K562 treated with DMSO at 1 percent for 24 hours (cell line): ENCODE data around the gene SCYGR8. TPM values are rescaled to one million over a fixed set of nuclear protein-coding genes. Genes with fewer than 3 reads are reported as not detected.

Experiments
- total RNA-seq: library from RNA; unstranded; fragments of 300-600 nt; gene quantifications from 2 replicates; pipeline ENCODE4 v1.2.3, GENCODE V29; 2022; ENCODE audit warnings: low read depth; ENCODE audit not compliant: insufficient read depth

Gene SCYGR8, protein sequence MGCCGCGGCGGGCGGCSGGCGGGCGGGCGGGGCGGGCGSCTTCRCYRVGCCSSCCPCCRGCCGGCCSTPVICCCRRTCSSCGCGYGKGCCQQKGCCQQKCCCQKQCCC
- total RNA-seq: not detected in 2 replicates

DNA sequence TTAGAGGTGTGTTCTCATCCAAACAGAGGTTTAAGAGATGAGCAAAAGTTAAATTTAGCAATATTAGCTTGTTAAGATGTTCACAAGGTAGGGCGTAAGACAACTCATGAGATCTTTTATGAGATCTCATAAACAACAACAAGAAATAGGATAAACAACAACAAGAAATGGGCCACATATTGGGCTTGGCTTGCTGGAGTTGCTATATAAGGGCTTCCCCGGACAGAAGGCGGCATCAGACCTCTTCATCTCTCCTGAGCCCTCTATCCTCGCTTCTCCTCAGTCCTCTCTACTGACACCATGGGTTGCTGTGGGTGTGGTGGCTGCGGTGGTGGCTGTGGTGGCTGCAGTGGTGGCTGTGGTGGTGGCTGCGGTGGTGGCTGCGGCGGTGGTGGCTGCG is at the start of gene SCYGR8:
SCYGR8 (plus strand) TSS at position 301 of the 400 bp plus-strand sequence; CDS start at position 301, 0 bp downstream.

DNA sequence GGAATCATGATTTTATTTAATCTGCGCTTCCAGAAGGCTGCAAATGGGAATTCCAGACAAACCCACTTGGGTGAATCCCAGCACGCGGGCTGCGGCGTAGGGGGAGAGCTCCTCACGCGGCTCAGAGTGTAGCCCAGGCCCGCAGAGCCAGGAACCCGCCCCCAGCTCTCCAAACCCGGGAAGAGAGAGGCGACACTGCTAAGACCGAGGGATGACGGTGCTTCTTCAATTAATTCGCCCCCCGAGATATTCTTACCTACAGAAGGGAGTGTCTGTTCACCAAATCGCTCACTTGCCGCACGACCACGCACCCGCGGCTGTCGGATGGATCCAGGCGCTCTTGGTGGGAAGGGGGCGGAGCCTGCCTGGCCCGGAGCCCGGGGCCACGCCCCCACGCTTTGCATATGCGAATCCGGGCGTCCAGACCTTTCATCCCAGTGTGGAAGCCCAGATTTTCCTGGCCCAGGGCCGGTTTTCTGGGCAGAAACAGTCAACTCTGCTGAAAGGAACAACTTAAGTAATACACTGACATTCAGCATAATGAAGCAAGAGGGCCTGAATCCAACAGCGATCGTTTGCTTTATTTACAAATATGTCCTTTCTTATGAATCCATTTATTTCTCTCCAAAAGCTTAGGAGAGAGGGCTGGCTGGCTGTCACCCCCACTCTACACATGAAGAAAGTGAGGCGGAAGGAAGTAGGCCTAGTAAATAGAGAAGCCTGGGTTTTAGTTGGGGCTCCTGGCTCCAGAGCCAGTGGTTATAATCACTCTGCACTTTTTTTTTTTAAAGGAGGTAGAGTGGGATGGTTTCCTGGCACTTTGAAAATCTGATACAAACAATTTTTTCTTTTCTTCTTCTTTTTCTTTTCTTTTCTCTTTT is 27.8 kb upstream of the SCYGR8 start, which contains the start of gene SLC19A3:
SLC19A3 (minus strand) TSS at position 342 of the 881 bp plus-strand sequence. CDS start 15,710 bp downstream, outside the sequence.

DNA sequence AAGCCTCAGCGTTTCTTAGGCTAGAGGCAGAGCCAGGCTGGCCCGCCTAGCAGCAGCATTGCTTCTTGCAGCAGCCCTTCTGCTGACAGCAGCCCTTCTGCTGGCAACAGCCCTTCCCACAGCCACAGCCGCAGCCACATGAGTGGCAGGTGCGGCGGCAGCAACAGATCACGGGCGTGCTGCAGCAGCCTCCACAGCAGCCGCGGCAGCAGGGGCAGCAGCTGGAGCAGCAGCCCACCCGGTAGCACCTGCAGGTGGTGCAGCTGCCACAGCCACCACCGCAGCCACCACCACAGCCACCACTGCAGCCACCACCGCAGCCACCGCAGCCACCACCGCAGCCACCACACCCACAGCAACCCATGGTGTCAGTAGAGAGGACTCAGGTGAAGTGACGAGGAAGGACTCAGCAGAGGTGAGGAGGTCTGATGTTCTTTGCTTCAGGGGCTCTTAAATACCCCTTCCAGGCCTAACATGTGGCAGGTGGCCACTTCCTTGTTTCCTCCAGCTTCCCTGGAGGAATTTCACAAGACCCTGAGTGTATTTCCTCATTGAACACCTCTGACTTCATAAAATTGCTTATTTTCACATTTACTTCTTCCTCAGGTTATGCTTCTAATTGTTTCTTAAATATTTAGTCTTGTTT is 21.2 kb upstream of the SCYGR8 start, which contains the start of gene SCYGR6:
SCYGR6 (minus strand) TSS at position 364 of the 646 bp plus-strand sequence; CDS start at position 364, 0 bp downstream.

DNA sequence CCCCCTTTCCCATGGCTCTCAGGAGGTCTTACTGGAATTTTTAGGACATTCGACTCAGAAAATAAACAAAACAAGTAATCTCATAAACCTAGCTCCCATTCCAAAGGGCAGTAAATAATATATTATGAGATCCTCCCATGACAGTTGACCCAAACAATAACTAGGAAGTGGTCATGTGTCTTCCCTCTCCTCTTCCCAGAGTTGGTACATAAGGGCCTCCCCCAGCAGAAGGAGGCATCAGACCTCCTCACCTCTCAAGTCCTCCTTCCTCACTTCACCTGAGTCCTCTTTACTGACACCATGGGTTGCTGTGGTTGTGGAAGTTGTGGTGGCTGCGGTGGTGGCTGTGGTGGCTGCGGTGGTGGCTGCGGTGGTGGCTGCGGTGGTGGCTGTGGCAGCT is 17.7 kb upstream of the SCYGR8 start, which contains the start of gene SCYGR7:
SCYGR7 (plus strand) TSS at position 301 of the 400 bp plus-strand sequence; CDS start at position 301, 0 bp downstream.

Other genes starting within 250 kb of the SCYGR8 start
- not detected in 2 replicates for gene SCYGR2, start 147.0 kb upstream of the SCYGR8 start, total RNA-seq
- not detected in 2 replicates for gene SCYGR3, start 131.1 kb upstream of the SCYGR8 start, total RNA-seq
- gene SCYGR4, start 128.4 kb upstream of the SCYGR8 start, total RNA-seq: not detected in 2 replicates
- gene SCYGR5, start 79.1 kb upstream of the SCYGR8 start, total RNA-seq: not detected in 2 replicates
- not detected in 2 replicates for gene SLC19A3, start 27.9 kb upstream of the SCYGR8 start, total RNA-seq
- gene SCYGR6, start 21.1 kb upstream of the SCYGR8 start, total RNA-seq: not detected in 2 replicates
- gene SCYGR7, start 17.6 kb upstream of the SCYGR8 start, total RNA-seq: not detected in 2 replicates
- not detected in 2 replicates for gene CCL20, start 67.9 kb downstream of the SCYGR8 start, total RNA-seq
- not detected in 2 replicates for gene DAW1, start 125.7 kb downstream of the SCYGR8 start, total RNA-seq